ENCODE data around the gene HSF2BP. TPM values are rescaled to one million over a fixed set of nuclear protein-coding genes. Genes with fewer than 3 reads are reported as not detected.
A peak's percentile ranks its signal among the peaks of the same experiment; 100 is the strongest.
"Not testable (repeated sequence)": the region's sequence is repeated elsewhere in the genome, so short reads cannot be mapped to it uniquely, and the experiment has no call there.

Gene HSF2BP
- total RNA-seq, 3 donors from 2014 or later: 0.32 to 0.48 (median 0.47) TPM

DNA sequence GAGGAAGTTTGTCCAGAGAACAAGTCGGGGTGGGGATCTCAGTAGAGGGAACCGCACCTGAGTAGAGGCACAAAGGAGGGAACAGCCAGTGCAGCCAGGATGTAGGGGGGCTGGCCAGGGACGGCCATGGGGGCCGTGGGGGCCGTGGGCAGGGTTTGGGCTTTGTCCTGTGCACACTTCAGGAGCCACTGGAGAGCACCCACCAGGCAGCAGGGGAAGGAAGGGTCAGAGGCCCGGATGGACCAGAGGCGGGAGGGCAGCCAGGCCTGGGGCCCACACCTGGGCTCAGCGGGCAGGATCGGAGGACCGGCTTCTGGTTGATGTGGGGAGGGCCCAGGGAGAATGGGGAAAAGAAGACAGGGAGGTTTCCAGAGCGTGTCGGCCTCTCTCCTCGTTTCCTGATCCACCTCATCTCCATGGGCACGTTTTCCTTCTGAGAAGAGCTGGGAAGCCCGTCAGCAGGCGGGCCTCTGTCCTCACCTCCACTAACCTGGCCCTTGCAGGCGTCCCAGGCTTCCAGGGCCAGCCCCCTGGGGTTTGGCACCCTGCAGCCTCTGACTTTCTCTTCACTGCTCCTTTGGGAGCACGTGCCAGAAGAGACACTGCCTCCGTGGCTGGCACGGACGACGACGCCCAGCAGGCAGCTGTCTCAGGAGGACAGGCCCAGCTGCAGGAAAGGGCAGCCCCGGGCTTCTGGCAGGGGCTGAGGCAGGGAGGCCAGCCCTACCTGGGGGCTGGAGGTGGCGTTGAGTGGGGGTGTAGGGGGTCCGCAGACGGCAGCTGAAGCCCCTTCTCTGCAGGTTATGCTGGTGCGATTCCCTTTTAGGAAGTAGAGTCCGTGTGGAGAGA, 42.9 kb upstream of the HSF2BP start:
- peak; percentile 43 for ATAC-seq
- intact Hi-C loops (cut with DNase I, micrococcal nuclease): no loop called here
- H3K36me3 ChIP-seq (ENCODE audit: low read depth): no peaks in the 10 kb centered on the region
- H3K9me3 ChIP-seq: no peaks in the 10 kb centered on the region
- TF ChIP-seq, protein P1, sequence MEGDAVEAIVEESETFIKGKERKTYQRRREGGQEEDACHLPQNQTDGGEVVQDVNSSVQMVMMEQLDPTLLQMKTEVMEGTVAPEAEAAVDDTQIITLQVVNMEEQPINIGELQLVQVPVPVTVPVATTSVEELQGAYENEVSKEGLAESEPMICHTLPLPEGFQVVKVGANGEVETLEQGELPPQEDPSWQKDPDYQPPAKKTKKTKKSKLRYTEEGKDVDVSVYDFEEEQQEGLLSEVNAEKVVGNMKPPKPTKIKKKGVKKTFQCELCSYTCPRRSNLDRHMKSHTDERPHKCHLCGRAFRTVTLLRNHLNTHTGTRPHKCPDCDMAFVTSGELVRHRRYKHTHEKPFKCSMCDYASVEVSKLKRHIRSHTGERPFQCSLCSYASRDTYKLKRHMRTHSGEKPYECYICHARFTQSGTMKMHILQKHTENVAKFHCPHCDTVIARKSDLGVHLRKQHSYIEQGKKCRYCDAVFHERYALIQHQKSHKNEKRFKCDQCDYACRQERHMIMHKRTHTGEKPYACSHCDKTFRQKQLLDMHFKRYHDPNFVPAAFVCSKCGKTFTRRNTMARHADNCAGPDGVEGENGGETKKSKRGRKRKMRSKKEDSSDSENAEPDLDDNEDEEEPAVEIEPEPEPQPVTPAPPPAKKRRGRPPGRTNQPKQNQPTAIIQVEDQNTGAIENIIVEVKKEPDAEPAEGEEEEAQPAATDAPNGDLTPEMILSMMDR (IDR thresholded peaks at IDR 0.05): no peak
- H3K4me3 ChIP-seq: no peak overlapping the region
- H3K4me1 ChIP-seq (ENCODE audit: low read depth): peaks cover 5% of the 10 kb centered on the region
- peak in 2 of 3 donors; percentile 39 to 42 for DNase-seq

DNA sequence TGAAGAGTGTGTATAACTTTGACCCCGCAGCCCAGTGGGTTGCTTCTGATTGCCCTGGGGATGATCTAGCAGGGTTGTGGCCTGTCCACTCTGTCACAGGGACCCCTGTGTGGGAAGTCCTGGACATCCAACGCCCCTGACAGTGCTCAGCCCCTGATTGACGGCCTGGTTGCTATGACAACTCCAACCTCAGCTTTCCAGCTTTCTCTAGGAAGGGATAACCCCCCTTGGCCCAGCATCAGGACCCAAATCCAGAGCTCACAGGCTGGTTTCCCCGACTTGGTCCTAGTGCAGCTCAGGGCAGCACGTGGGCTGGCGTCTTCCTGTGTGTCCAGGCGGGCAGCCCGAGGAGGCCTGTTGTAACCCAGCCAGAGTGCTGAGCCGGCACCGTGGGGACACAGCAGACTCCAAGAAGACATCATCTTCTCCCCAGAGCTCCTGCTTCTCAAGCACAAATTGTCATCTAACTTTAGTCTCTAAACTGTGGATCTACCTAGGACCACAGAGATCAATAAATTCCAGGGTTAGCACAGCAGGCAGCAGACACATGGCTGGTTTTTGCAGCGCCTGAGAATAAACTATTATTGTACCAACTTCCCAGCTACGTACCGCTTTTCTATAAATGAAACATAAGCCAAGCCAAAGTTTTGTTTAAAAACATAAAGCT, 40.8 kb upstream of the HSF2BP start:
- Histone ChIP-seq H3K4me1 (ENCODE audit: low read depth) (peaks cover 5% of the 10 kb centered on the region), H3K4me3 (no peak overlapping the region), H3K36me3 (ENCODE audit: low read depth) (no peaks in the 10 kb centered on the region), H3K9me3 (no peaks in the 10 kb centered on the region)
- DNase-seq: peak in 2 of 3 donors; percentile 10 to 33
- intact Hi-C loops (cut with DNase I, micrococcal nuclease): no loop called here
- ATAC-seq: no peak
- TF ChIP-seq, protein P1 (IDR thresholded peaks at IDR 0.05): no peak

DNA sequence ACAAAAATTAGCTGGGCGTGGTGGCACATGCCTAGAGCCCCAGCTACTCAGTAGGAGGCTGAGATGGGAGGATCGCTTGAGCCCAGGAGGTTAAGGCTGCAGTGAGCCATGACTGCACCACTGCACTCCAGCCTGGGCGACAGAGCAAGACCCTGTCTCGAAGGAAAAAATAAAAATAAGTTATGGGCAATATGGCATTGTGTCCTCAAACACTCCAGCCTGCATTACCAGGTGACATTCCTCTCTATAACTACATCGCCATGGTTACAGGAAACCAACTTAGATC, 40.1 kb upstream of the HSF2BP start:
- H3K36me3 ChIP-seq (ENCODE audit: low read depth); H3K4me1 ChIP-seq (ENCODE audit: low read depth); DNase-seq; intact Hi-C loops (cut with DNase I, micrococcal nuclease); H3K4me3 ChIP-seq; H3K9me3 ChIP-seq; ATAC-seq: not testable (repeated sequence)

DNA sequence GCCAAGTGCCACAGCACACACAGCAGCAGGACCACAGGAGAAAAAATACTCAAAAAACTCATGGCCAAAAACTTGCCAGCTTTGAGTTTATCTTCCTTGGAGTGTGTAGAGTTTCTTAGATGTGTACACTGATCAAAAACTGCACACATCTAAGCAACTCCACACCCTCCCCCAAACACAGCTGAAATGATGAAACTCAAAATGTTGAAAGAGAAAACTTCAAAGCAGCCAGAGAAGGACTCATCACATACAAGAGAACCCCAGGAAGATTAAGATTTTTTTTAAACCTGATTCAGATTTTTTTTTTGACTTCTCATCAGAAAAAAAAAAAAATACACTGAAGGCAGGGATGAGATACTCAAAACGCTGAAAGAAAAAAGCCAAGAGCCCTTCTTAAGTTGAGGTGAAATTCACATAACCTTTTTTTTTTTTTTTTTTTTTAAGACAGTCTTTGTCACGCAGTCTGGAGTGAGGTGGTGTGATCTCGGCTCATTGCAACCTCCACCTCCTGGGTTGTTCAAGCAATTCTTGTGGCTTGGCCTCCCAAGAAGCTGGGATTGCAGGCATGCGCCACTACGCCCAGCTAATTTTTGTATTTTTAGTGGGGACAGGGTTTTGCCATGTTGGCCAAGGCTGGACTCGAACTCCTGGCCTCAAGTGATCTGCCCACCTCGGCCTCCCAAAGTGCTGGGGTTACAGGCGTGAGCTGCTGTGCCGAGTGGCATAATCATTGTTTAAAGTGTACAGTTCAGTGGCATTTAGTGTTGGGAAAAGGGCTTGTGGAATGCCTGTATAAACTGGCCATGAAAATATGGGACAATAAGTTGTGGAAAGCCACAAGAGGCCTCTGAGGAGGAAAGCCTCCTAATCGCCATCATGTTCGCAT, 38.7 kb upstream of the HSF2BP start:
- intact Hi-C loops (cut with DNase I, micrococcal nuclease): no loop called here
- TF ChIP-seq, protein P1 (IDR thresholded peaks at IDR 0.05): no peak
- H3K4me3 ChIP-seq: no peak overlapping the region
- H3K9me3 ChIP-seq: no peaks in the 10 kb centered on the region
- H3K36me3 ChIP-seq (ENCODE audit: low read depth): no peaks in the 10 kb centered on the region
- ATAC-seq (no peak), DNase-seq (no peak)
- H3K4me1 ChIP-seq (ENCODE audit: low read depth): peaks cover 5% of the 10 kb centered on the region

DNA sequence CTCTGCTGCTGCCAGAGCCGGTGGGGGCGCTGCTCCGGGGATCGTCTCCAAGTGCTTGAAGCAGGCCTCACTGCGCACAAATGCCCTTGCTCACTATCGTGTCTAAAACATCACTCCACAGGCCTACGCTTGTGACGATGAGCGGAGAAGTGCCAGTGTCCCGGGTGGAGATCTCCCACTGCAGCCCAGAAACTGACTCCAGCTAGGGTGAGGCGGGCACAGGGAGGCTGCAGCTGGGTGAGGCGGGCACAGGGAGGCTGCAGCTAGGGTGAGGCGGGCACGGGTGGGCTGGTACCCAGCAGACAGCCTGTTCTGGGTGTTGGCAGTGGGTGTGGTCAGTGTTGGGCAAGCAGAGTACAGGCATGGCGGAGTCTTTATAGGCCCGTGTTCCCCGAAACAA, 36.9 kb upstream of the HSF2BP start:
- Histone ChIP-seq H3K4me3 (no peak overlapping the region), H3K9me3 (no peaks in the 10 kb centered on the region), H3K4me1 (ENCODE audit: low read depth) (no peaks in the 10 kb centered on the region), H3K36me3 (ENCODE audit: low read depth) (no peaks in the 10 kb centered on the region)
- ATAC-seq (peak; percentile 72), DNase-seq (peak in 1 of 3 donors; percentile 52)
- intact Hi-C loops (cut with DNase I, micrococcal nuclease): no loop called here
- TF ChIP-seq, protein P1 (IDR thresholded peaks at IDR 0.05): no peak
